Heart left ventricle (tissue), 13 donors: ENCODE data around the gene CENPP.

Experiments
- CTCF ChIP-seq, 12 donors: fragments of 200-600 bp; sonication (generic) in 4 of 12; IDR thresholded peaks; one replicate each; pipeline versions ENCODE4 v1.5.0 to v1.8.0; 2018 to 2022; ENCODE audit warnings: antibody characterized with exemption in 12 of 12, mild to moderate bottlenecking in 5 of 12
- POLR2A ChIP-seq, 2 donors: fragments of 450-650 bp; IDR thresholded peaks; one replicate each; pipeline ENCODE4 v1.6.1; 2017; ENCODE audit warnings: antibody characterized with exemption in 2 of 2, mild to moderate bottlenecking in 2 of 2, moderate library complexity in 2 of 2
- donor health status: ischemic (EF 13 %, LVEDD 7.1; RV severe dilation, severe dysfunction).
- donor health status: DM: no; HTN: yes; CAD: no.
- donor health status: DM: no; HTN: no; CAD: no.
- donor health status: ischemic (EF 25% LVEDD 6.9; RV normal size, moderate dysfunction).
- donor health status: ischemic (EF 25% LVEDD 5.7; RV mildly dilated, moderate dysfunction).
- donor health status: ischemic (EF 35%, LVEDD 5.7; RV mildly dilated, moderate dysfunction).
- donor health status: nonischemic (EF 11% LVEDD 7.7; RV severe dilation, severe dysfunction).
- donor health status: DM: yes; HTN: yes; CAD: no.
- donor health status: PGD.
- donor health status: ischemic (EF 29% LVEDD 5.4; RV normal size, mild dysfunction).
- donor health status: nonischemic (EF 23%, LVEDD 6.1; RV moderate dilation, normal function).

- TF ChIP-seq POLR2A (IDR thresholded peaks at IDR 0.05): no peak
- no peak for TF ChIP-seq CTCF (IDR thresholded peaks at IDR 0.05)
Measured at GRCh38 chr9:92467041-92467440, 141.3 kb downstream of the CENPP start.
